H54 (cell line): ENCODE measurements around the gene TIGD4.
A peak's percentile ranks its signal among the peaks of the same experiment; 100 is the strongest.

Source experiments
- DNase-seq: peaks from one replicate; pipeline ENCODE4 v3.0.0; 2011; ENCODE audit warnings: low spot score, mixed read lengths; ENCODE audit not compliant: insufficient read length
- FAIRE-seq: peaks from 3 replicates; lab custom pipeline; 2011; peaks lifted over from hg19 to GRCh38; lab: Jason Lieb, UNC
- POLR2A ChIP-seq: IDR thresholded peaks from 2 replicates; pipeline ENCODE4 v1.6.1; 2011; ENCODE audit warnings: low read depth, mild to moderate bottlenecking, low read length

The TIGD4 gene

GRCh38 chr4:152805071-152805650 lies 25.6 kb upstream of the TIGD4 start:
- DNase-seq (no peak), FAIRE-seq (no peak)
- no peak for TF ChIP-seq POLR2A

GRCh38 chr4:152803541-152803940 lies 24.0 kb upstream of the TIGD4 start:
- no peak for FAIRE-seq
- no peak for DNase-seq

GRCh38 chr4:152795891-152796290 lies 16.4 kb upstream of the TIGD4 start:
- DNase-seq: no peak
- TF ChIP-seq POLR2A: no peak
- no peak for FAIRE-seq

More at GRCh38 chr4:152803541-152803940, 24.0 kb upstream of the TIGD4 start:
- no peak for TF ChIP-seq POLR2A

- DNase-seq: no peak
- no peak for TF ChIP-seq POLR2A
- FAIRE-seq: no peak
These were observed 7.1 kb upstream of the TIGD4 start for GRCh38 chr4:152786627-152787026.

- FAIRE-seq (no peak), DNase-seq (no peak)
- no peak for TF ChIP-seq POLR2A
These were observed 6.4 kb upstream of the TIGD4 start for GRCh38 chr4:152785639-152786615.

- no peak for DNase-seq
- no peak for TF ChIP-seq POLR2A
- FAIRE-seq: no peak
These were observed 5.2 kb upstream of the TIGD4 start for GRCh38 chr4:152784490-152785350.

GRCh38 chr4:152780267-152780778 lies 793 bp upstream of the TIGD4 start:
- FAIRE-seq (no peak), DNase-seq (peak; percentile 4)
- TF ChIP-seq POLR2A: no peak

- DNase-seq (peak; percentile 4), FAIRE-seq (no peak)
- no peak for TF ChIP-seq POLR2A
These were observed 646 bp downstream of the TIGD4 start for GRCh38 chr4:152778656-152779512.

- TF ChIP-seq POLR2A: no peak
- FAIRE-seq (no peak), DNase-seq (no peak)
These were observed 2.0 kb downstream of the TIGD4 start for GRCh38 chr4:152777488-152777887.

GRCh38 chr4:152776352-152776751 lies 3.2 kb downstream of the TIGD4 start:
- FAIRE-seq (no peak), DNase-seq (no peak)
- no peak for TF ChIP-seq POLR2A

GRCh38 chr4:152773953-152774352 lies 5.6 kb downstream of the TIGD4 start:
- DNase-seq: no peak
- no peak for FAIRE-seq
- TF ChIP-seq POLR2A: no peak

GRCh38 chr4:152773339-152773738 lies 6.2 kb downstream of the TIGD4 start:
- TF ChIP-seq POLR2A: no peak
- DNase-seq (no peak), FAIRE-seq (no peak)
